ENCODE results near the gene ZNF837.

- no peak for TF ChIP-seq POLR2AphosphoS5 (IDR thresholded peaks at IDR 0.05; ENCODE audit: borderline replicate concordance, low read depth, low read length)
- no peak for TF ChIP-seq EZH2 (IDR thresholded peaks at IDR 0.05)
- TF ChIP-seq FOXP2 (optimal IDR thresholded peaks at IDR 0.05; ENCODE audit: control extremely low read depth, extremely low read length, insufficient read depth) = no peak
Observed at GRCh38 chr19:58374200-58374599, 6.6 kb downstream of the ZNF837 start.

Data from SK-N-MC (cell line).